Smooth muscle cell (in vitro differentiated cells): ENCODE data around the gene CCDC187. TPM values are rescaled to one million over a fixed set of nuclear protein-coding genes. Genes with fewer than 3 reads are reported as not detected.

ENCODE experiments used
- DNase-seq: peaks from one replicate; lab custom pipeline; 2025; ENCODE audit not compliant: unreplicated experiment; lab: John Stamatoyannopoulos, UW
- H2AFZ ChIP-seq: fragments of 200-600 bp; sonication (generic); 2 replicates; pipeline ENCODE4 v1.6.0; 2016; ENCODE audit warnings: antibody characterized with exemption, low read depth, mild to moderate bottlenecking
- H3F3A ChIP-seq: fragments of 200-600 bp; sonication (generic); 2 replicates; pipeline ENCODE4 v1.6.0; 2017; ENCODE audit warnings: antibody characterized with exemption, low read depth
- H3K27ac ChIP-seq: fragments of 200-600 bp; sonication (generic); 2 replicates; pipeline ENCODE4 v1.5.1; 2016; ENCODE audit warnings: low read depth, mild to moderate bottlenecking
- H3K27me3 ChIP-seq: fragments of 200-600 bp; sonication (generic); 2 replicates; pipeline ENCODE4 v1.6.1; 2016; ENCODE audit warnings: low read depth, mild to moderate bottlenecking
- H3K36me3 ChIP-seq: fragments of 200-600 bp; sonication (generic); 2 replicates; pipeline ENCODE4 v1.5.1; 2016; ENCODE audit warnings: low read depth
- H3K4me1 ChIP-seq: fragments of 200-600 bp; sonication (generic); 2 replicates; pipeline ENCODE4 v1.5.1; 2016; ENCODE audit warnings: low read depth
- H3K4me2 ChIP-seq: fragments of 200-600 bp; sonication (generic); 2 replicates; pipeline ENCODE4 v1.6.0; 2016; ENCODE audit warnings: mild to moderate bottlenecking
- H3K4me3 ChIP-seq: fragments of 200-600 bp; sonication (generic); 2 replicates; pipeline ENCODE4 v1.5.1; 2016; ENCODE audit warnings: mild to moderate bottlenecking
- H3K79me2 ChIP-seq: fragments of 200-600 bp; sonication (generic); 2 replicates; pipeline ENCODE4 v1.6.0; 2016; ENCODE audit warnings: low read depth, mild to moderate bottlenecking
- H3K9ac ChIP-seq: fragments of 200-600 bp; sonication (generic); 2 replicates; pipeline ENCODE4 v1.6.0; 2016; ENCODE audit warnings: low read depth
- H3K9me3 ChIP-seq: fragments of 200-600 bp; sonication (generic); replicated peaks from 2 replicates; pipeline ENCODE4 v1.5.1; 2016; ENCODE audit warnings: low read depth
- H4K20me1 ChIP-seq: fragments of 200-600 bp; sonication (generic); 2 replicates; pipeline ENCODE4 v1.6.0; 2016; ENCODE audit warnings: low read depth
- WGBS: methylation state at CpG from one replicate; pipeline ENCODE4 v1.1.7; 2016; ENCODE audit warnings: low lambda C conversion rate; 5-methylcytosine and 5-hydroxymethylcytosine counted together
- polyA plus RNA-seq: library from polyadenylated mRNA; unstranded; fragments of >200 nt; fragmentation: Nextera tagmentation; extraction: Ambion mirVana; gene quantifications from 2 replicates; pipeline ENCODE4 v1.2.1, GENCODE V29; 2016
- total RNA-seq: library from RNA; depleted of rRNA; stranded (reverse); fragments of >200 nt; gene quantifications from 2 replicates; pipeline ENCODE4 v1.2.3, GENCODE V29; 2014
- TF ChIP-seq, protein P1 (sequence below): fragments of 200-600 bp; sonication (generic); IDR thresholded peaks from 2 replicates; pipeline ENCODE4 v1.5.1; 2017; ENCODE audit warnings: borderline replicate concordance, mild to moderate bottlenecking, antibody characterized with exemption; ENCODE audit not compliant: insufficient read depth, poor library complexity, severe bottlenecking

CCDC187 gene
- total and polyA plus RNA-seq, 2 experiments from 2014 or later = 0.10 TPM; not detected in 1

- Histone ChIP-seq H3K27me3 (peaks cover 16% of the 10 kb centered on the region), H3K4me2 (no peak overlapping the region), H3K27ac (no peak overlapping the region), H3F3A (no peaks in the 10 kb centered on the region), H3K9me3 (no peaks in the 10 kb centered on the region), H2AFZ (no peak overlapping the region), H3K4me3 (no peak overlapping the region), H3K4me1 (no peaks in the 10 kb centered on the region), H3K79me2 (no peaks in the 10 kb centered on the region), H3K36me3 (no peaks in the 10 kb centered on the region), H4K20me1 (no peaks in the 10 kb centered on the region), H3K9ac (no peak overlapping the region)
- TF ChIP-seq, protein P1, sequence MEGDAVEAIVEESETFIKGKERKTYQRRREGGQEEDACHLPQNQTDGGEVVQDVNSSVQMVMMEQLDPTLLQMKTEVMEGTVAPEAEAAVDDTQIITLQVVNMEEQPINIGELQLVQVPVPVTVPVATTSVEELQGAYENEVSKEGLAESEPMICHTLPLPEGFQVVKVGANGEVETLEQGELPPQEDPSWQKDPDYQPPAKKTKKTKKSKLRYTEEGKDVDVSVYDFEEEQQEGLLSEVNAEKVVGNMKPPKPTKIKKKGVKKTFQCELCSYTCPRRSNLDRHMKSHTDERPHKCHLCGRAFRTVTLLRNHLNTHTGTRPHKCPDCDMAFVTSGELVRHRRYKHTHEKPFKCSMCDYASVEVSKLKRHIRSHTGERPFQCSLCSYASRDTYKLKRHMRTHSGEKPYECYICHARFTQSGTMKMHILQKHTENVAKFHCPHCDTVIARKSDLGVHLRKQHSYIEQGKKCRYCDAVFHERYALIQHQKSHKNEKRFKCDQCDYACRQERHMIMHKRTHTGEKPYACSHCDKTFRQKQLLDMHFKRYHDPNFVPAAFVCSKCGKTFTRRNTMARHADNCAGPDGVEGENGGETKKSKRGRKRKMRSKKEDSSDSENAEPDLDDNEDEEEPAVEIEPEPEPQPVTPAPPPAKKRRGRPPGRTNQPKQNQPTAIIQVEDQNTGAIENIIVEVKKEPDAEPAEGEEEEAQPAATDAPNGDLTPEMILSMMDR = no peak
- 92% methylated on average over 14 of the region's 14 CpGs for WGBS
- no peak for DNase-seq
Observed at GRCh38 chr9:136277746-136278145, 26.1 kb downstream of the CCDC187 start.

DNA sequence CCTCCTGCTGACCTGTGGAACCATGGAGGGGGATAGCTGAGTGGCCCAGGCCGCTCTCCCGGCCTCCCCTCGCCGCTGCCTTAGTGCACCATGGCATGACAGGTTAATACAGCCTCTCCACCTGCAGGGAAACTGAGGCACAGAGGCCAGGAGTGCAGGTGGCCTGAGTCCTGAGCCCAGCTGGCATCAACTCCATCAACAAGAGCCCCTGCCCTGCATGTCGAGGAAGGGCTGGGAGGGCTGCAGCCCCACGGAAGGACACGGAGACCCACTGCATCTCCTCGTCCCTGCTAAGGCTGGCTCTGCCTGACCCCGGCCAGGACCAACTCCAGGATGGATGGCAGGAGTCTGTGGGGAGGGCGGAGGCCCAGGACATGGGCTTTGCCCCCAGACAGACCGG, 27.2 kb downstream of the CCDC187 start:
- no peaks in the 10 kb centered on the region for H3F3A ChIP-seq
- TF ChIP-seq, protein P1 = no peak
- H3K79me2 ChIP-seq = no peaks in the 10 kb centered on the region
- WGBS = 83% methylated on average over 11 of the region's 11 CpGs
- DNase-seq = no peak
- H4K20me1 ChIP-seq = no peaks in the 10 kb centered on the region
- H3K4me2 ChIP-seq = no peak overlapping the region
- H3K9me3 ChIP-seq = no peaks in the 10 kb centered on the region
- H2AFZ ChIP-seq = no peak overlapping the region
- no peaks in the 10 kb centered on the region for H3K4me1 ChIP-seq
- H3K9ac ChIP-seq = no peak overlapping the region
- no peaks in the 10 kb centered on the region for H3K36me3 ChIP-seq
- no peak overlapping the region for H3K4me3 ChIP-seq
- H3K27me3 ChIP-seq = peaks cover 16% of the 10 kb centered on the region
- no peak overlapping the region for H3K27ac ChIP-seq

DNA sequence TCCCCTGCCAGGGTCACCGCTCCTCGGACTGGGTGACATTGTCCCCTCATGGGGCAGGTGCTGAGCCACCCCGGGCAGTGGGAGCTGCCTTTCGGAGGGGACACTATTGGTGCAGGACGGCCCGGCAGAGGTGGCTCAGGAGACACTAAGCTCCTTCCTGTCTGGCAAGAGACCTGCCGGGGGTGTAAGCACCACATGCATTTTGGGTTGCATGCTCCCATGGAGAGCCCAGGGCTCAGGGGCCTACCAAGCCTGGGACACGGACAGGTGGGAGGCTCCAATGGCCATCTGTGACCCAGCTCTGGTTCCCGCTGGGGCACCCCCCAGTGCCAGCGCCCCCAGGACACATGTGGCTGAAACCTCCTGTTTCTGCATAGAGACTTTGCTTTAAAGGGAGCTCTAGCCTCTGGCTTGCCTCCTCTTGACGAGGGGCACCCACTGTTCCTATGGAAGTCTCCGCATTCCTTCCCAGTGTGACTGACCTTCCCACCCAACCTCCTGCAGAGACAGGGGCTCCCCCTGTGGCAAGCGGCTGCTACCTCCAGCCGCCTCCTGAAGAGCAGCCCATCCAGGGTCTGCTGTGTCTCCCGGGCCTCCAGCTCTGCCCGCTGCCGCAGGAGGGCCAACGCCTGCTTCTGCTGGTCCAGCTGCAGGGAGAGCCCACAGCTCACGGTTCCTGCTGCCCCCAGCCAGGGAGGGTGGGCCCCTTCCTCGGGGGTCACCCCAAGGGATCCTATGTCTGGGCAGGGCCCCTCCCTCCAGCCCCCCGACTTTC, 28.1 kb downstream of the CCDC187 start:
- H3K4me3 ChIP-seq = no peak overlapping the region
- no peaks in the 10 kb centered on the region for H3K79me2 ChIP-seq
- DNase-seq = no peak
- H2AFZ ChIP-seq = no peak overlapping the region
- no peaks in the 10 kb centered on the region for H4K20me1 ChIP-seq
- no peak overlapping the region for H3K4me2 ChIP-seq
- H3K9ac ChIP-seq = no peak overlapping the region
- no peaks in the 10 kb centered on the region for H3K36me3 ChIP-seq
- no peak overlapping the region for H3K27ac ChIP-seq
- no peaks in the 10 kb centered on the region for H3F3A ChIP-seq
- H3K27me3 ChIP-seq = peaks cover 16% of the 10 kb centered on the region
- H3K9me3 ChIP-seq = no peaks in the 10 kb centered on the region
- H3K4me1 ChIP-seq = no peaks in the 10 kb centered on the region
- WGBS = 85% methylated on average over 21 of the region's 21 CpGs
- TF ChIP-seq, protein P1 = no peak
